Astrocyte of the spinal cord (primary cell): Measurements from ENCODE around the gene PRICKLE2.
"Not testable (repeated sequence)": the region's sequence is repeated elsewhere in the genome, so short reads cannot be mapped to it uniquely, and the experiment has no call there.

Experiments
- DNase-seq: peaks from one replicate; pipeline ENCODE4 v3.0.0; 2011; ENCODE audit warnings: low read depth, low spot score
- H3K4me3 ChIP-seq: 2 replicates; pipeline ENCODE4 v1.5.1; 2011; ENCODE audit warnings: low read depth, mild to moderate bottlenecking, low read length, moderate library complexity
- CTCF ChIP-seq: IDR thresholded peaks from 2 replicates; pipeline ENCODE4 v1.5.1; 2012; ENCODE audit warnings: low read depth, mild to moderate bottlenecking, low read length, inconsistent platforms
- in situ Hi-C: cut with HindIII; loops from 2 replicates; pipeline ENCODE4 v1.10.0; 2017; ENCODE audit warnings: low sequenced_read_pairs

PRICKLE2 gene

GRCh38 chr3:64093825-64094712, 131.2 kb downstream of the PRICKLE2 start:
- no peak overlapping the region for H3K4me3 ChIP-seq
- no peak for TF ChIP-seq CTCF
- peak; percentile 19 for DNase-seq
- in situ Hi-C loops, result no loop called here

- in situ Hi-C loops, result no loop called here
- no peak overlapping the region for H3K4me3 ChIP-seq
- DNase-seq, result no peak
- TF ChIP-seq CTCF, result no peak
Measured at GRCh38 chr3:64093211-64093610, 132.1 kb downstream of the PRICKLE2 start.

GRCh38 chr3:64091501-64091900, 133.8 kb downstream of the PRICKLE2 start:
- no peak for TF ChIP-seq CTCF
- no peak overlapping the region for H3K4me3 ChIP-seq
- DNase-seq, result no peak
- in situ Hi-C loops, result no loop called here

- in situ Hi-C loops, DNase-seq, H3K4me3 ChIP-seq: not testable (repeated sequence)
Measured at GRCh38 chr3:64089386-64089785, 135.9 kb downstream of the PRICKLE2 start.

GRCh38 chr3:64088408-64089205, 136.7 kb downstream of the PRICKLE2 start:
- in situ Hi-C loops, result no loop called here

GRCh38 chr3:64086479-64087252, 138.6 kb downstream of the PRICKLE2 start:
- no peak for DNase-seq

More at GRCh38 chr3:64088408-64089205, 136.7 kb downstream of the PRICKLE2 start:
- H3K4me3 ChIP-seq, result no peak overlapping the region
- no peak for TF ChIP-seq CTCF
- DNase-seq, result no peak

More at GRCh38 chr3:64086479-64087252, 138.6 kb downstream of the PRICKLE2 start:
- no peak overlapping the region for H3K4me3 ChIP-seq
- no peak for TF ChIP-seq CTCF
- in situ Hi-C loops, result no loop called here
